Measurements from ENCODE around the gene PDLIM4.
A peak's percentile ranks its signal among the peaks of the same experiment; 100 is the strongest.

Gene PDLIM4

GRCh38 chr5:132268769-132269551 lies 11.5 kb downstream of the PDLIM4 start:
- DNase-seq, result no peak

- DNase-seq, result no peak
Measured at GRCh38 chr5:132269635-132270334, 12.3 kb downstream of the PDLIM4 start.

- DNase-seq, result no peak
Measured at GRCh38 chr5:132270335-132270665, 12.8 kb downstream of the PDLIM4 start.

- no peak for DNase-seq
Measured at GRCh38 chr5:132270706-132271105, 13.2 kb downstream of the PDLIM4 start.

GRCh38 chr5:132271251-132272246 lies 14.1 kb downstream of the PDLIM4 start:
- DNase-seq, result peak; percentile 7

GRCh38 chr5:132272311-132273210 lies 15.1 kb downstream of the PDLIM4 start:
- DNase-seq, result peak; percentile 62

- no peak for DNase-seq
Measured at GRCh38 chr5:132273631-132274030, 16.1 kb downstream of the PDLIM4 start.

- DNase-seq, result no peak
Measured at GRCh38 chr5:132274050-132274792, 16.7 kb downstream of the PDLIM4 start.

- DNase-seq, result no peak
Measured at GRCh38 chr5:132275367-132276220, 18.1 kb downstream of the PDLIM4 start.

- no peak for DNase-seq
Measured at GRCh38 chr5:132277256-132277655, 19.8 kb downstream of the PDLIM4 start.

GRCh38 chr5:132277971-132278853 lies 20.7 kb downstream of the PDLIM4 start:
- no peak for DNase-seq

- no peak for DNase-seq
Measured at GRCh38 chr5:132279801-132280200, 22.3 kb downstream of the PDLIM4 start.

GRCh38 chr5:132280371-132281240 lies 23.1 kb downstream of the PDLIM4 start:
- DNase-seq, result no peak

GRCh38 chr5:132281856-132282614 lies 24.5 kb downstream of the PDLIM4 start:
- no peak for DNase-seq

GRCh38 chr5:132283423-132284043 lies 26.0 kb downstream of the PDLIM4 start:
- no peak for DNase-seq

- DNase-seq, result no peak
Measured at GRCh38 chr5:132289097-132289496, 31.6 kb downstream of the PDLIM4 start.

- DNase-seq, result no peak
Measured at GRCh38 chr5:132291026-132291425, 33.5 kb downstream of the PDLIM4 start.
